Motor neuron (in vitro differentiated cells): ENCODE data around the gene WDR35. TPM values are rescaled to one million over a fixed set of nuclear protein-coding genes. Genes with fewer than 3 reads are reported as not detected.

Experiments
- ATAC-seq, 8 experiments: fragments of 200-7000 bp; cut with Tn5 transposase; replicated peaks in 6 of 8; 2 replicates each; pipeline ENCODE4 v1.8.0; 2021; ENCODE audit warnings: mild to moderate bottlenecking in 8 of 8, moderate library complexity in 8 of 8
- H3K27ac ChIP-seq, 2 donors: fragments of 250-450 bp; sonication (Bioruptor Pico); 2 replicates each; pipeline ENCODE4 v1.9.0; 2021; ENCODE audit warnings: antibody characterized with exemption in 2 of 2, mild to moderate bottlenecking in 2 of 2, moderate library complexity in 1 of 2
- H3K4me1 ChIP-seq, 2 donors: fragments of 250-450 bp; sonication (Bioruptor Pico); replicated peaks in 1 of 2; 2 replicates each; pipeline ENCODE4 v1.6.1; 2021; ENCODE audit warnings: antibody characterized with exemption in 2 of 2, mild to moderate bottlenecking in 2 of 2, moderate library complexity in 1 of 2
- H3K4me3 ChIP-seq, 5 donors: fragments of 250-450 bp; sonication (Bioruptor Pico); 2 replicates each; pipeline ENCODE4 v1.9.0; 2021; ENCODE audit warnings: antibody characterized with exemption in 5 of 5, mild to moderate bottlenecking in 5 of 5, moderate library complexity in 4 of 5
- WGBS, 10 experiments: fragments of 450-650 bp; shearing (Covaris generic); methylation state at CpG; one replicate each; pipeline ENCODE4 v1.0.0; 2022; 5-methylcytosine and 5-hydroxymethylcytosine counted together
- in situ Hi-C, 9 experiments: fragments of 400-800 bp; cut with MboI; loops; one replicate each; pipeline ENCODE4 v1.15.0; 2021; ENCODE audit warnings: low sequenced_read_pairs in 9 of 9, low pct_unique_long_range_greater_than_20kb in 2 of 9; ENCODE audit not compliant: unreplicated experiment in 9 of 9
- total RNA-seq, 8 experiments: library from RNA; unstranded; fragments of 300-600 nt; gene quantifications; 2 replicates each; pipeline versions ENCODE4 v1.2.3 to v1.2.4, GENCODE V29; 2022

Gene WDR35
- total RNA-seq = 10 to 100 TPM in 5 of 8 experiments, 1 to 10 TPM in 3; 6.5 to 28.9 (median 12.9) TPM

DNA sequence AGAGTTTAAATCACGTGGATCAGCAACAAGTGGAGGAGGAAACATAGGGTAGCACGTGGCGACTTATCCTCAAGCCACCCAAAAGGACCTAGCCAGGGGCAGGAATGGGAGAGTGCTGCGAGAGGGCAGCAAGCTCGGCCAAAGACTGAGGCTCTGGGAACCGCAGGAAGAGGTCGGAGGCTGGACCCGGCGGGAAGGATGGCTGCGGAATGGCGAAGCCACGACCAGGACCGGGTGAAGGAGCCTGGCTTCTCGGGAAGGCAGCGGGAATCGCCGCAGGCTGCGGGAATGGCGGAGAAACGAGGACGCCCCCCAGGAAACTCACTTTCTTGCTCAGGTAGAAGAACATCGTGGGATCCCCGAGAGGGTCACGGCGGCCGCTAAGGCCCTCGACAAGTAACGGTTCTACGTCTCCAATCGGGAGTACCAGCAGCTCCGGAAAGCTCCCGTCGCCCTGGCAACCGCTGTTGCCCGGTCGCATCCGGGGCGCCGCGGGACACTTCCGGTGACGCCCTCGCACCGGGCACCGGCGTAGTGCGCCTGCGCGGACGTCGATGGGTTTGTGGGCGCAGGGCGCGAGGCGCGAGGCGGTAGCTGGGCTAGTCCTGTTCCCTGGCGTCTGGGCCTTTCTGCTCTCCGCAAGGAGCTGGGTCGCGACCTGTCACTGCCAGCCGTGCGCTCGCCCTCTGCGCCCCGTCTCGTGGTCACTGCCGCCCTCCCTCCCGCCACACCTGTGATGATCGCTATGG lies at the start of gene WDR35:
TSS of gene WDR35 (minus strand) at position 439 of the 749 bp plus-strand sequence. CDS start at position 349, 90 bp downstream.
- peak; percentile 93 to 99 (median 98) for ATAC-seq
- in situ Hi-C loops = no loop called here
- H3K4me3 ChIP-seq = peak within 1 kb of the TSS; percentile 57 to 92 (median 82)
- peaks cover 9 to 11% of the 10 kb centered on the region in 2 donors for H3K4me1 ChIP-seq
- H3K27ac ChIP-seq = peak within 1 kb of the TSS; percentile 47 to 58
- 0% methylated on average over 1 to 25 of the region's 70 CpGs for WGBS, 10 experiments

- H3K4me1 ChIP-seq = no peaks in the 10 kb centered on the region
- no peak for ATAC-seq
These were observed 47.8 kb upstream of the WDR35 start for GRCh38 chr2:20037660-20038059.

GRCh38 chr2:20035955-20036666 lies 46.2 kb upstream of the WDR35 start:
- WGBS, 10 experiments = 0 to 100% (median 83%) methylated on average over 1 to 4 of the region's 4 CpGs; no CpG with 5 or more reads in 2 of the 10 experiments
- peak in 3 of 8 experiments; percentile 24 to 78 (median 49) for ATAC-seq
- in situ Hi-C loops = no loop called here

More at GRCh38 chr2:20037660-20038059, 47.8 kb upstream of the WDR35 start:
- in situ Hi-C loops = no loop called here
- no peak overlapping the region for H3K4me3 ChIP-seq
- WGBS, 10 experiments = 60 to 100% (median 91%) methylated on average over 1 to 2 of the region's 2 CpGs; no CpG with 5 or more reads in 1 of the 10 experiments
- H3K27ac ChIP-seq = no peak overlapping the region

GRCh38 chr2:20034821-20035220 lies 44.9 kb upstream of the WDR35 start:
- no peak overlapping the region for H3K27ac ChIP-seq
- H3K4me3 ChIP-seq = no peak overlapping the region
- ATAC-seq = no peak
- no peaks in the 10 kb centered on the region for H3K4me1 ChIP-seq
- 14 to 100% (median 57%) methylated on average over 1 to 2 of the region's 2 CpGs for WGBS, 10 experiments
- in situ Hi-C loops = no loop called here

More at GRCh38 chr2:20035955-20036666, 46.2 kb upstream of the WDR35 start:
- H3K4me1 ChIP-seq = no peaks in the 10 kb centered on the region
- no peak overlapping the region for H3K4me3 ChIP-seq
- H3K27ac ChIP-seq = no peak overlapping the region

DNA sequence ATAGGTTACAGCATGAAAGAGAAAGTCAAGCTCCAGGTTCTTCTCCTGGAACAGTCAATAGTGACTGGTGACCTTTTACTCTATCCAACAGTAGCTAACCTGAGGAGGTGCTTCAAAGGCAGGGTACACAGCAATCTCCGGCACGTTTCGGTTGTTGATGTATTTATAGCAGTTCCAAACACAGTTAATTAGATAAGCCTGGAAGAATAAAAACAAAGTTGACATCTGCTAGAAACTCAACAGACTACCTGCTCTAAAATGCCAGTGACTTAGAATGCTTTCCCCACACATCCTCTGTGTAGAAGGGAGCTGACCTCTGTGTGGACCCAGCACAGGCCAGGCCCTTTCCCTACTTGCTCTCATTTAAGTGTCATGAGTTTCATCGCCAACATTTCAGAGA lies 44.3 kb upstream of the WDR35 start:
- in situ Hi-C loops = no loop called here
- Histone ChIP-seq H3K27ac (no peak overlapping the region), H3K4me3 (no peak overlapping the region), H3K4me1 (no peaks in the 10 kb centered on the region)
- no peak for ATAC-seq
- 75 to 100% (median 86%) methylated on average over 1 to 4 of the region's 4 CpGs; no CpG with 5 or more reads in 4 of the 10 experiments for WGBS, 10 experiments

DNA sequence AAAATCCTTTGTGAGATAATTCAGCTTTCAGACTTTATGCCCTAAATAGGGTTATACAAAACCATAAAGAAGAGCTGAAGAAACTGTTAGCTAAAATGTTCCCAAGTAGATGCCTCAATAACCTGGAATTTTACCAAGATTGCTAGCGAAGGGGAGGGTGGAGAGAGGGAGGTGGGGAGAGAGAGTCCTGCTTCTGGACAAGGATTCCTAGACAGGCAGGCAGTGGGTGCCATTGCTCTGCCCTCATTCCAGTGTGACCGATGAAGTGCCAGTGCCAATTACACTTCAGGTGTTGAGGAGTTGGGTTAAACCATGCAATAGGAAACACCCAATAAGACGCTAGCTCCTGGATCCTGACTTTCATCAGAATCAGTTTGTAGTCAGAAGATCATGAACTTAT lies 43.4 kb upstream of the WDR35 start:
- H3K4me3 ChIP-seq = no peak overlapping the region
- H3K27ac ChIP-seq = no peak overlapping the region
- no peaks in the 10 kb centered on the region for H3K4me1 ChIP-seq
- in situ Hi-C loops = no loop called here
- 50 to 100% (median 100%) methylated on average over 1 to 2 of the region's 3 CpGs; no CpG with 5 or more reads in 4 of the 10 experiments for WGBS, 10 experiments
- ATAC-seq = no peak

GRCh38 chr2:20030224-20030623 lies 40.3 kb upstream of the WDR35 start:
- no peak overlapping the region for H3K4me3 ChIP-seq
- in situ Hi-C loops = no loop called here
- ATAC-seq = no peak
- H3K4me1 ChIP-seq = peaks cover 0 to 4% of the 10 kb centered on the region in 2 donors
- no peak overlapping the region for H3K27ac ChIP-seq
- 80 to 100% (median 94%) methylated on average over 1 to 6 of the region's 6 CpGs; no CpG with 5 or more reads in 3 of the 10 experiments for WGBS, 10 experiments

DNA sequence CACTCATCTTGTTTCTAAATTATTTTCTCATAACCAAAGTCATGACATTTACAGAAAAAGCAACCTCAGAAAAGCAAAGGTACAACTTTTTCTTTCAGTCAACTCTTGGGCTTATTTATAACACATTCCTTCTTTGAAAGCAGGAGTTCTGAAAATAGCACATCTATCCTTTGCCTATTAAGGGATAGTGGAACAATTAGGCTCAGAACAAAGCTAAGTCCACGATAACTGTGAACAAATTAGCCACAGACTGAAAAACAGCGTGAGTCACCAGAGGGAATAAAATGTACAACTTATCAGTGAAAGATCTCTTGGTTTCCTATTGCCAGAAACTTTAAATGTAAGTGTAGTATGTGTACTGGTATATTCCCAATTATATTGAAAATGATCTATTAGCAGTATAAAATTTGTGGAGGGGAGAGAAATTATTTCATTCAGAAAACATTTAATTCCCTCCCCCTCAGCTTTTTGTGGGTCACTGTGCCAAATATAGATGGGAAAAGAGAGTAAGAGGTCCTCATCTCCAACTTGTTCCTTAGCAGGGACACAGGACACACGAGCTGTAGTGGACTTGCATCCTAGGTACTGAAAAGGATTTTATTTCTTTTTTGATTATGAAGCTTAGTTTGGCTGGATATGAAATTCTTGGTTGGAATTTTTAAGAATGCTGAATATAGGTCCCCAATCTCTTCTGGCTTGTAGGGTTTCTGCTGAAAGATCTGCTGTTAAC lies 38.0 kb upstream of the WDR35 start:
- no peak overlapping the region for H3K27ac ChIP-seq
- in situ Hi-C loops = no loop called here
- ATAC-seq = no peak
- 50 to 100% (median 86%) methylated on average over 2 to 3 of the region's 3 CpGs; no CpG with 5 or more reads in 1 of the 10 experiments for WGBS, 10 experiments
- no peak overlapping the region for H3K4me3 ChIP-seq
- H3K4me1 ChIP-seq = peaks cover 0 to 7% of the 10 kb centered on the region in 2 donors

GRCh38 chr2:20027260-20027677 lies 37.4 kb upstream of the WDR35 start:
- WGBS, 10 experiments = 40 to 100% (median 75%) methylated on average over 1 to 4 of the region's 4 CpGs
- ATAC-seq = no peak
- Histone ChIP-seq H3K27ac (no peak overlapping the region), H3K4me1 (peaks cover 0 to 7% of the 10 kb centered on the region in 2 donors), H3K4me3 (no peak overlapping the region)
- in situ Hi-C loops = no loop called here

- peaks cover 0 to 7% of the 10 kb centered on the region in 2 donors for H3K4me1 ChIP-seq
- no peak overlapping the region for H3K4me3 ChIP-seq
- in situ Hi-C loops = no loop called here
- WGBS, 10 experiments = 33 to 100% (median 78%) methylated on average over 1 to 2 of the region's 3 CpGs; no CpG with 5 or more reads in 2 of the 10 experiments
- ATAC-seq = peak; percentile 49 to 98 (median 77)
- H3K27ac ChIP-seq = no peak overlapping the region
These were observed 35.3 kb upstream of the WDR35 start for GRCh38 chr2:20025065-20025786.

DNA sequence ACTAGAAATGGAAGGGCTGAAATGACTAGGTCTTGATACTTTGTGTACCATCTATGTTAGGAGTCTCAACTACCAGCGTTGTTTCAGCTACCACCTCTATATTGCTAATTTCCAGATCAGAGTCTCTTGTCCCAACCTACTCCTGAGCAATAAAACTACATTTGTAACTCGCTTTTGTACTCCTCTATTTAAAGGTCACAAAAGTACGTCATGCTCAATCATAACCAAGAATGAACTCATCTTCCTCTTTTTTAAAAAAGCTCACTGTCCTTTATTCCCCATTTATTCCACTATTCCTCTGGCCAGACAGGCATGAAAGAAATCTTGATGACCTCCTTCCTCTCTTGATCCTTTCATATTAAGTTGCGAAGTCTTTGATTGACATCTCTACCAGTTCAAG lies 33.8 kb upstream of the WDR35 start:
- no peak overlapping the region for H3K4me3 ChIP-seq
- no peak overlapping the region for H3K27ac ChIP-seq
- no peak for ATAC-seq
- in situ Hi-C loops = loop anchor here in 1 of 9 experiments (25.0 kb wide), 1 partner anchor 89 kb away; no protein-coding TSS in a partner anchor
- peaks cover 0 to 7% of the 10 kb centered on the region in 2 donors for H3K4me1 ChIP-seq
- 77 to 100% (median 96%) methylated on average over 1 to 4 of the region's 4 CpGs for WGBS, 10 experiments

DNA sequence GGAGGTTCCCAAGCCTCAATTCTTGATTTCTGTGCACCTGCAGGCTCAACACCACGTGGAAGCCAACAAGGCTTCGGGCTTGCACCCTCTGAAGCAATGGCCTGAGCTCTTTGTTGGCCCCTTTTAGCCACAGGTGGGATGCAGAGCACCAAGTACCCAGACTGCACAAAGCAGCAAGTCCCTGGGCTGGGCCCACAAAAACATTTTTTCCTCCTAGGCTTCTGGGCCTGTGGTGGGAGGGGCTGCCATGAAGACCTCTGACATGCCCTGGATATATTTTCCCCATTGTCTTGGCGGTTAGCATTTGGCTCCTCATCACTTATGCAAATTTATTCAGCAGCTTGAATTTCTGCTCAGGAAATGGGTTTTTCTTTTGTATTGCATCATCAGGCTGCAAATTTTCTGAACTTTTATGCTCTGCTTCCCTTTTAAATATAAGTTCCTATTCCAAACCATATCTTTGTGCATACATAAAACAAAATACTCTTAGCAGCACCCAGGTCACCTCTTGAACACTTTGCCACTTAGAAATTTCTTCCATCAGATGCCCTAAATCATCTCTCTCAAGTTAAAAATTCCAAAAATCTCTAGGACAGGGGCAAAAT lies 31.6 kb upstream of the WDR35 start:
- Histone ChIP-seq H3K27ac (no peak overlapping the region), H3K4me1 (peaks cover 0 to 7% of the 10 kb centered on the region in 2 donors), H3K4me3 (no peak overlapping the region)
- WGBS, 10 experiments = 63 to 96% (median 86%) methylated on average over 1 to 3 of the region's 3 CpGs; no CpG with 5 or more reads in 3 of the 10 experiments
- in situ Hi-C loops = loop anchor here in 1 of 9 experiments (25.0 kb wide), 1 partner anchor 91 kb away; no protein-coding TSS in a partner anchor
- no peak for ATAC-seq
